H9 (cell line): ENCODE measurements around the gene NRXN2. TPM values are rescaled to one million over a fixed set of nuclear protein-coding genes. Genes with fewer than 3 reads are reported as not detected.

Source experiments
- DNase-seq: peaks from one replicate; pipeline ENCODE4 v3.0.0-alpha.2; 2017
- H2AFZ ChIP-seq: one replicate; pipeline ENCODE4 v1.6.1; 2013; ENCODE audit warnings: mild to moderate bottlenecking, low read length, control low read depth, moderate library complexity
- H2AK5ac ChIP-seq: 2 replicates; pipeline ENCODE4 v1.6.1; 2013; ENCODE audit warnings: low read length, control low read depth, mixed read lengths; ENCODE audit not compliant: insufficient read length
- H2BK120ac ChIP-seq: one replicate; pipeline ENCODE4 v1.6.1; 2013; ENCODE audit warnings: low read depth, mild to moderate bottlenecking, low read length, control low read depth, inconsistent platforms; ENCODE audit not compliant: poor library complexity, severe bottlenecking
- H2BK12ac ChIP-seq: 2 replicates; pipeline ENCODE4 v1.6.1; 2013; ENCODE audit warnings: low read length, control low read depth, mixed read lengths, low read depth; ENCODE audit not compliant: insufficient read length
- H2BK15ac ChIP-seq: 2 replicates; pipeline ENCODE4 v1.6.1; 2013; ENCODE audit warnings: low read depth, low read length, control low read depth
- H2BK20ac ChIP-seq: one replicate; pipeline ENCODE4 v1.6.1; 2013; ENCODE audit warnings: low read depth, mild to moderate bottlenecking, low read length, control low read depth, inconsistent platforms; ENCODE audit not compliant: poor library complexity, severe bottlenecking
- H2BK5ac ChIP-seq: 2 replicates; pipeline ENCODE4 v1.6.1; 2013; ENCODE audit warnings: low read length, control low read depth, mixed read lengths; ENCODE audit not compliant: insufficient read length
- H3K14ac ChIP-seq: 2 replicates; pipeline ENCODE4 v1.6.1; 2013; ENCODE audit warnings: low read length, control low read depth; ENCODE audit not compliant: insufficient read depth
- H3K18ac ChIP-seq: 2 replicates; pipeline ENCODE4 v1.6.1; 2013; ENCODE audit warnings: low read depth, mild to moderate bottlenecking, mixed read lengths, low read length, control low read depth; ENCODE audit not compliant: insufficient read length
- H3K23ac ChIP-seq: 2 replicates; pipeline ENCODE4 v1.6.1; 2013; ENCODE audit warnings: low read length, control low read depth, mixed read lengths, low read depth; ENCODE audit not compliant: insufficient read length
- H3K23me2 ChIP-seq: 2 replicates; pipeline ENCODE4 v1.6.1; 2013; ENCODE audit warnings: low read depth, mild to moderate bottlenecking, mixed read lengths, low read length, control low read depth; ENCODE audit not compliant: insufficient read length, poor library complexity, severe bottlenecking
- H3K27ac ChIP-seq: 2 replicates; pipeline ENCODE4 v1.5.1; 2013; ENCODE audit warnings: low read length, control low read depth, mixed read lengths, low read depth; ENCODE audit not compliant: insufficient read length
- H3K27me3 ChIP-seq: 2 replicates; pipeline ENCODE4 v1.6.1; 2013; ENCODE audit warnings: low read length, control low read depth, inconsistent platforms; ENCODE audit not compliant: insufficient read depth
- H3K4ac ChIP-seq: 2 replicates; pipeline ENCODE4 v1.6.1; 2013; ENCODE audit warnings: low read depth, mild to moderate bottlenecking, control low read depth, inconsistent platforms, low read length, moderate library complexity
- H3K4me1 ChIP-seq: 2 replicates; pipeline ENCODE4 v1.6.1; 2013; ENCODE audit warnings: low read length, control low read depth, inconsistent platforms; ENCODE audit not compliant: insufficient read depth
- H3K4me2 ChIP-seq: 2 replicates; pipeline ENCODE4 v1.6.1; 2013; ENCODE audit warnings: low read length, control low read depth, mixed read lengths; ENCODE audit not compliant: insufficient read length, insufficient read depth
- H3K56ac ChIP-seq: 2 replicates; pipeline ENCODE4 v1.6.1; 2013; ENCODE audit warnings: low read depth, mild to moderate bottlenecking, mixed read lengths, low read length, control low read depth; ENCODE audit not compliant: insufficient read length
- H3K79me1 ChIP-seq: 2 replicates; pipeline ENCODE4 v1.6.1; 2013; ENCODE audit warnings: low read depth, mild to moderate bottlenecking, moderate library complexity, low read length, control low read depth, inconsistent platforms; ENCODE audit not compliant: insufficient read depth, poor library complexity, severe bottlenecking
- H3K79me2 ChIP-seq: 2 replicates; pipeline ENCODE4 v1.6.1; 2013; ENCODE audit warnings: low read length, control low read depth, inconsistent platforms; ENCODE audit not compliant: insufficient read depth
- H3K9ac ChIP-seq: 2 replicates; pipeline ENCODE4 v1.6.1; 2013; ENCODE audit warnings: low read length, control low read depth, mixed read lengths; ENCODE audit not compliant: insufficient read length; ENCODE audit errors: extremely low read depth
- H3K9me3 ChIP-seq: one replicate; pipeline ENCODE4 v1.6.1; 2013; ENCODE audit warnings: low read depth, low read length, inconsistent platforms; ENCODE audit not compliant: control insufficient read depth
- H3T11ph ChIP-seq: one replicate; pipeline ENCODE4 v1.6.1; 2013; ENCODE audit warnings: mild to moderate bottlenecking, low read length, control low read depth, inconsistent platforms
- H4K20me1 ChIP-seq: one replicate; pipeline ENCODE4 v1.6.1; 2013; ENCODE audit not compliant: control insufficient read depth, insufficient read length, insufficient read depth
- H4K5ac ChIP-seq: 2 replicates; pipeline ENCODE4 v1.6.1; 2013; ENCODE audit warnings: low read depth, mild to moderate bottlenecking, mixed read lengths, low read length, control low read depth; ENCODE audit not compliant: insufficient read length
- H4K8ac ChIP-seq: replicated peaks from 2 replicates; pipeline ENCODE4 v1.6.1; 2013; ENCODE audit warnings: low read length, control low read depth, mixed read lengths, low read depth; ENCODE audit not compliant: insufficient read length
- H4K91ac ChIP-seq: 2 replicates; pipeline ENCODE4 v1.6.1; 2013; ENCODE audit warnings: low read depth, mild to moderate bottlenecking, moderate library complexity, mixed read lengths, low read length, control low read depth; ENCODE audit not compliant: insufficient read length
- H3K27ac Mint-ChIP-seq, 3 experiments: 2 replicates in 2 of 3; 3 replicates in 1 of 3; pipeline ENCODE4 v1.8.0; 2020 to 2021; ENCODE audit warnings: mixed read lengths in 3 of 3, mild to moderate bottlenecking in 1 of 3, moderate library complexity in 1 of 3
- H3K27me3 Mint-ChIP-seq: 2 replicates; pipeline ENCODE4 v1.8.0; 2021; ENCODE audit warnings: low read depth, mild to moderate bottlenecking, moderate library complexity, mixed read lengths
- H3K36me3 Mint-ChIP-seq, 3 experiments: 2 replicates in 2 of 3; 3 replicates in 1 of 3; pipeline ENCODE4 v1.8.0; 2020 to 2021; ENCODE audit warnings: low read depth in 3 of 3, mixed read lengths in 3 of 3; ENCODE audit not compliant: insufficient read depth in 1 of 3
- H3K4me1 Mint-ChIP-seq, 2 experiments: 2 replicates each; pipeline ENCODE4 v1.8.0; 2020; ENCODE audit warnings: mixed read lengths in 2 of 2
- H3K4me3 Mint-ChIP-seq, 2 experiments: 2 replicates in 1 of 2; 3 replicates in 1 of 2; pipeline ENCODE4 v1.8.0; 2020 to 2021; ENCODE audit warnings: mild to moderate bottlenecking in 2 of 2, mixed read lengths in 2 of 2, moderate library complexity in 1 of 2
- H3K9me3 Mint-ChIP-seq, 2 experiments: 2 replicates in 1 of 2; 3 replicates in 1 of 2; pipeline ENCODE4 v1.8.0; 2020; ENCODE audit warnings: mild to moderate bottlenecking in 2 of 2, mixed read lengths in 2 of 2, moderate library complexity in 1 of 2
- CTCF ChIP-seq: fragments of 200-600 bp; sonication (generic); conservative IDR thresholded peaks from 3 replicates; pipeline ENCODE4 v1.8.0; 2021; ENCODE audit warnings: antibody characterized with exemption, mild to moderate bottlenecking
- WGBS: extraction: QIAGEN DNeasy Blood & Tissue Kit; methylation state at CpG from one replicate; pipeline ENCODE4 v1.1.7; 2013; ENCODE audit warnings: missing lambda C conversion rate, low lambda C conversion rate, mixed read lengths; ENCODE audit not compliant: insufficient read length; ENCODE audit errors: extremely low coverage; 5-methylcytosine and 5-hydroxymethylcytosine counted together
- total RNA-seq: library from RNA; stranded (reverse); gene quantifications from 2 replicates; pipeline ENCODE4 v1.2.1, GENCODE V29; 2021

The NRXN2 gene
- total RNA-seq, 1 experiment from 2014 or later = 3.9 TPM

GRCh38 chr11:64755681-64756361, 32.8 kb upstream of the NRXN2 start:
- H3K4me1 Mint-ChIP-seq = peaks cover 25 to 47% of the 10 kb centered on the region in 2 experiments
- WGBS = no CpG with 5 or more reads among the region's 13 CpGs
- H3K9me3 Mint-ChIP-seq = no peaks in the 10 kb centered on the region
- H3K14ac ChIP-seq = no peak overlapping the region
- H4K5ac ChIP-seq = no peak overlapping the region
- H4K8ac ChIP-seq = no peak overlapping the region
- no peak overlapping the region for H4K91ac ChIP-seq
- H3K23ac ChIP-seq = no peak overlapping the region
- no peak overlapping the region for H3T11ph ChIP-seq
- no peaks in the 10 kb centered on the region for H3K9me3 ChIP-seq
- no peak for DNase-seq
- no peak overlapping the region for H2BK120ac ChIP-seq
- no peak overlapping the region for H3K9ac ChIP-seq
- H3K56ac ChIP-seq = no peak overlapping the region
- no peak overlapping the region for H3K27ac Mint-ChIP-seq
- no peaks in the 10 kb centered on the region for H3K79me2 ChIP-seq
- H3K27me3 Mint-ChIP-seq = no peaks in the 10 kb centered on the region; the same call in none of the 2 replicates
- no peak overlapping the region for H3K18ac ChIP-seq
- no peak overlapping the region for H2AFZ ChIP-seq
- no peak overlapping the region for H3K4me3 Mint-ChIP-seq
- no peaks in the 10 kb centered on the region for H3K23me2 ChIP-seq
- no peaks in the 10 kb centered on the region for H3K27me3 ChIP-seq
- H2BK15ac ChIP-seq = no peak overlapping the region
- no peak overlapping the region for H2BK5ac ChIP-seq
- no peaks in the 10 kb centered on the region; the same call in 1 of the 2 replicates for H3K4me1 ChIP-seq
- no peak overlapping the region for H2BK12ac ChIP-seq
- H3K4me2 ChIP-seq = no peak overlapping the region
- H2AK5ac ChIP-seq = no peak overlapping the region
- H3K27ac ChIP-seq = no peak overlapping the region
- H4K20me1 ChIP-seq = no peaks in the 10 kb centered on the region
- no peak for TF ChIP-seq CTCF
- H3K4ac ChIP-seq = no peak overlapping the region
- H3K79me1 ChIP-seq = no peaks in the 10 kb centered on the region
- peaks cover 0 to 9% (median 4%) of the 10 kb centered on the region in 3 experiments; a peak in 4 of 7 replicates for H3K36me3 Mint-ChIP-seq
- H2BK20ac ChIP-seq = no peak overlapping the region
